NT2/D1 (cell line): ENCODE measurements around the gene ACSM5.

Source experiments
- SUZ12 ChIP-seq: IDR thresholded peaks from 2 replicates; pipeline ENCODE4 v1.6.1; 2011; ENCODE audit not compliant: insufficient read length, insufficient read depth; ENCODE audit errors: extremely low read depth
- YY1 ChIP-seq: IDR thresholded peaks from 2 replicates; pipeline ENCODE4 v1.6.1; 2011; ENCODE audit not compliant: insufficient read length, insufficient read depth

- TF ChIP-seq SUZ12 (no peak), YY1 (no peak)
Measured at GRCh38 chr16:20401475-20402016, 7.8 kb upstream of the ACSM5 start.
